Parathyroid adenoma (tissue), 2 donors: ENCODE data around the gene MOGAT1.

Source experiments
- H2AFZ ChIP-seq: fragments of 300-600 bp; sonication (generic); one replicate; pipeline ENCODE4 v1.7.0; 2017; ENCODE audit warnings: antibody characterized with exemption, mild to moderate bottlenecking
- H3K27ac ChIP-seq: fragments of 300-600 bp; sonication (generic); one replicate; pipeline ENCODE4 v1.7.0; 2017
- H3K27me3 ChIP-seq: fragments of 300-600 bp; sonication (generic); one replicate; pipeline ENCODE4 v1.7.0; 2017; ENCODE audit warnings: low read length; ENCODE audit not compliant: control insufficient read depth, insufficient read depth
- H3K36me3 ChIP-seq: fragments of 300-600 bp; sonication (generic); one replicate; pipeline ENCODE4 v1.7.0; 2017; ENCODE audit warnings: low read length; ENCODE audit not compliant: control insufficient read depth, insufficient read depth
- H3K4me1 ChIP-seq: fragments of 300-600 bp; sonication (generic); one replicate; pipeline ENCODE4 v1.7.0; 2017; ENCODE audit warnings: control low read depth
- H3K4me2 ChIP-seq: fragments of 300-600 bp; sonication (generic); one replicate; pipeline ENCODE4 v1.7.0; 2017; ENCODE audit warnings: low read length
- H3K4me3 ChIP-seq: fragments of 300-600 bp; sonication (generic); one replicate; pipeline ENCODE4 v1.7.0; 2017; ENCODE audit warnings: low read depth, low read length
- H3K79me2 ChIP-seq: fragments of 300-600 bp; sonication (generic); one replicate; pipeline ENCODE4 v1.7.0; 2017; ENCODE audit warnings: control low read depth
- H3K9ac ChIP-seq: fragments of 300-600 bp; sonication (generic); one replicate; pipeline ENCODE4 v1.7.0; 2017; ENCODE audit warnings: mild to moderate bottlenecking
- H3K9me3 ChIP-seq: fragments of 300-600 bp; sonication (generic); one replicate; pipeline ENCODE4 v1.7.0; 2017; ENCODE audit warnings: low read length; ENCODE audit not compliant: control insufficient read depth
- TF ChIP-seq, protein P1 (sequence below): fragments of 300-600 bp; sonication (generic); IDR thresholded peaks from one replicate; pipeline ENCODE4 v1.7.0; 2017; ENCODE audit warnings: antibody characterized with exemption, mild to moderate bottlenecking
- donor health status: primary hyperparathyroidism.

The MOGAT1 gene

DNA sequence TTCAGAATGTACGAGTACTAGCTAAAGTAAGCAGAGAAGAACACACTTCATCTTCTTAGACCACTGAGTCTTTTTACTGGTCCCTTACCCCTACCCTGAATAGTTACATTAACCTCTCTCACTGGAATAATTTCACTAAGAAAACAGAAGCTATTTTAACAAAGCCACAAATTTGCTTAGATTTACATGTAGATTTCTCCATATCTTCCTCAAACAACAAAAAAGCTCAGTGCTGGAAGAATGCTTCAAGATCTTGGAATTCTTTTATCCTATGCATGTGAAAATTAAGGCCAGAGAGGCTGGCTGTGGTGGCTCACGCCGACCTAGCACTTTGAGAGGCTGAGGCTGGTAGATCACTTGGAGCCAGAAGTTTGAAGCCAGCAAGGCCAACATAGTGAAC lies 35.2 kb downstream of the MOGAT1 start:
- no peak overlapping the region for H2AFZ ChIP-seq
- TF ChIP-seq, protein P1, sequence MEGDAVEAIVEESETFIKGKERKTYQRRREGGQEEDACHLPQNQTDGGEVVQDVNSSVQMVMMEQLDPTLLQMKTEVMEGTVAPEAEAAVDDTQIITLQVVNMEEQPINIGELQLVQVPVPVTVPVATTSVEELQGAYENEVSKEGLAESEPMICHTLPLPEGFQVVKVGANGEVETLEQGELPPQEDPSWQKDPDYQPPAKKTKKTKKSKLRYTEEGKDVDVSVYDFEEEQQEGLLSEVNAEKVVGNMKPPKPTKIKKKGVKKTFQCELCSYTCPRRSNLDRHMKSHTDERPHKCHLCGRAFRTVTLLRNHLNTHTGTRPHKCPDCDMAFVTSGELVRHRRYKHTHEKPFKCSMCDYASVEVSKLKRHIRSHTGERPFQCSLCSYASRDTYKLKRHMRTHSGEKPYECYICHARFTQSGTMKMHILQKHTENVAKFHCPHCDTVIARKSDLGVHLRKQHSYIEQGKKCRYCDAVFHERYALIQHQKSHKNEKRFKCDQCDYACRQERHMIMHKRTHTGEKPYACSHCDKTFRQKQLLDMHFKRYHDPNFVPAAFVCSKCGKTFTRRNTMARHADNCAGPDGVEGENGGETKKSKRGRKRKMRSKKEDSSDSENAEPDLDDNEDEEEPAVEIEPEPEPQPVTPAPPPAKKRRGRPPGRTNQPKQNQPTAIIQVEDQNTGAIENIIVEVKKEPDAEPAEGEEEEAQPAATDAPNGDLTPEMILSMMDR: no peak
- no peaks in the 10 kb centered on the region for H3K27me3 ChIP-seq
- no peaks in the 10 kb centered on the region for H3K36me3 ChIP-seq
- H3K79me2 ChIP-seq: no peaks in the 10 kb centered on the region
- H3K27ac ChIP-seq: no peak overlapping the region
- no peak overlapping the region for H3K4me2 ChIP-seq
- no peaks in the 10 kb centered on the region for H3K9me3 ChIP-seq
- no peak overlapping the region for H3K4me3 ChIP-seq
- H3K4me1 ChIP-seq: peaks cover 9% of the 10 kb centered on the region
- H3K9ac ChIP-seq: no peak overlapping the region

DNA sequence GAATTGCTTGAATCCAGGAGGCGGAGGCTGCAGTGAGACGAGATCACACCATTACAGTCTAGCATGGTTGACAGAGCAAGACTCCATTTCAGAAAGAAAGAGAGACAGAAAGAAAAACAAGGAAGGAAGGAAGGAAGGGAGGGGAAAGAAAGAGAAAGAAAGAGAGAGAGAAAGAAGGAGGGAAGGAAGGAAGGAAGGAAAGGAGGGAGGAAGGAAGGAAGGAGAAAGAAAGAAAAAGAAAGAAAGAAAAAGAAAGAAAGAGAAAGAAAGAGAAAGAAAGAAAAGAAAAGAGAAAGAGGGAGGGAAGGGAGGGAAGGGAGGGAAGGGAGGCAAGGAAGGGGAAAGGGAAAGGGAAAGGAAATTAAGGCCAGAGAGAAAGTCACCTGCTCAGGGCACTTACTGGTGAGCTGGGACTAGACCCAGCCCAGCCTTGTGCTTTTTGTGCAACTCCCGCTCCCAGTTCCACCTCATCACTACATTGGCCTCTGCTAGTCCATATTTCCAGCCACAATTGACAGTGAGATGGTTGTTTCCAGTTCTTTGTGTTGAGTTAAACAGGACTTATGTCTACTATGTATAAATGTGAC lies 35.7 kb downstream of the MOGAT1 start:
- Histone ChIP-seq H3K4me3 (no peak overlapping the region), H2AFZ (peak overlapping the region; percentile 1), H3K27me3 (no peaks in the 10 kb centered on the region), H3K4me2 (no peak overlapping the region), H3K4me1 (peaks cover 9% of the 10 kb centered on the region), H3K27ac (no peak overlapping the region), H3K9me3 (no peaks in the 10 kb centered on the region), H3K36me3 (no peaks in the 10 kb centered on the region), H3K9ac (no peak overlapping the region), H3K79me2 (no peaks in the 10 kb centered on the region)
- TF ChIP-seq, protein P1: no peak

DNA sequence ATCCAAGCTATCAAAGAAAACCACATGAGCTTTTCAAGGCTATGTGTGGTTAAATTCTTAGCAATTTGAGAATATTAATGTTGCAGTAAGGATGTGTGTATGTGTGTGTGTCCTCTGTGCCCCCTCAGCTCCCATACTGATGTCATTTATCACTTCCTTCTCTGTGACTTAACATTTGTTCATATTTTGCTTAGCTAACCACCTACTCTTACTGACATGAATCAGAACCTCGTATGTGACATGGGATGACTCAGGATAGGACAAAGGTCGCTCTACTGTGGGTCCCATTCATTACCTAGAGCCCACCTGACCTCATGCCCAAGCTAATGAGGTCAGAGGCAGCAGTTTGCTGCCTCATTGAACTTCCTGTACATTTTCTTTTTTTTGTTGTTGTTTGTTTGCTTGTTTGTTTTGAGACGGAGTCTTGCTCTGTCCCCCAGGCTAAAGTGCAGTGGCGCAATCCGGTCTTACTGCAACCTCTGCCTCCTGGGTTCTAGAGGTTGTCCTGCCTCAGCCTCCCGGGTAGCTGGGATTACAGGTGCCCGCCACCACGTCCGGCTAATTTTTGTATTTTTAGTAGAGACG lies 36.3 kb downstream of the MOGAT1 start:
- peak overlapping the region; percentile 23 for H2AFZ ChIP-seq
- no peaks in the 10 kb centered on the region for H3K27me3 ChIP-seq
- H3K4me1 ChIP-seq: peaks cover 9% of the 10 kb centered on the region
- H3K36me3 ChIP-seq: no peaks in the 10 kb centered on the region
- no peak overlapping the region for H3K4me2 ChIP-seq
- no peaks in the 10 kb centered on the region for H3K79me2 ChIP-seq
- no peak overlapping the region for H3K9ac ChIP-seq
- TF ChIP-seq, protein P1: no peak
- no peak overlapping the region for H3K27ac ChIP-seq
- H3K4me3 ChIP-seq: no peak overlapping the region
- H3K9me3 ChIP-seq: no peaks in the 10 kb centered on the region

DNA sequence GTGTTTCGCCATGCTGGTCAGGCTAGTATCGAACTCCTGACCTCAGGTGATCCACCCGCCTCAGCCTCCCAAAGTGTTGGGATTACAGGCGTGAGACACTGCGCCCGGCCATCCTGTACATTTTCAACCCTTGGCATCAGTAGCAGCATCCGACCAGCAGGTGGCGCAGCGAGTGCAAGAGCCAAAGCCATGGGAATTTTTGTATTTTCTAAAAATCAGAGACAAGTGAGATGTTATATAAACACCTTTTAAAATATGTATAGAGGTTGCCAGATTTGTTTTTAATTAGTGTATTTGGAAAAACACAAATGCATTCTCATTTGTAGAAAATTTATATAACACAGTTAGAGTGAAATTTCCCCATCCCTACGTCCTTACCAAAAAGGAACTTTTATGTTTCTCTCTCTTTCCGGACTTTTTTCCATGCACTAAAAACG lies 36.8 kb downstream of the MOGAT1 start:
- H3K27me3 ChIP-seq: no peaks in the 10 kb centered on the region
- H2AFZ ChIP-seq: peak overlapping the region; percentile 23
- no peaks in the 10 kb centered on the region for H3K79me2 ChIP-seq
- H3K4me1 ChIP-seq: peaks cover 9% of the 10 kb centered on the region
- no peak overlapping the region for H3K27ac ChIP-seq
- no peaks in the 10 kb centered on the region for H3K9me3 ChIP-seq
- H3K4me3 ChIP-seq: no peak overlapping the region
- H3K36me3 ChIP-seq: no peaks in the 10 kb centered on the region
- no peak overlapping the region for H3K4me2 ChIP-seq
- no peak overlapping the region for H3K9ac ChIP-seq
- TF ChIP-seq, protein P1: peak; percentile 97
